Lung (tissue), 12 donors: ENCODE results near the gene IDH3B. TPM values are rescaled to one million over a fixed set of nuclear protein-coding genes. Genes with fewer than 3 reads are reported as not detected.

Experiments
- ATAC-seq: fragments of 200-7000 bp; cut with Tn5 transposase; one replicate; pipeline ENCODE4 v1.9.1; 2020; ENCODE audit warnings: moderate number of reproducible peaks; ENCODE audit not compliant: insufficient read depth, low FRiP score
- DNase-seq, 3 donors: peaks; one replicate each; pipeline ENCODE4 v3.0.0-alpha.2; 2013 to 2017
- H3K27ac ChIP-seq, 2 donors: one replicate each; pipeline ENCODE4 v1.5.1; 2013; ENCODE audit warnings: mild to moderate bottlenecking in 2 of 2, moderate library complexity in 2 of 2, control low read depth in 1 of 2, inconsistent platforms in 1 of 2, low read depth in 1 of 2, low read length in 1 of 2
- H3K27me3 ChIP-seq, 3 donors: one replicate each; pipeline ENCODE4 v1.5.1; 2013; ENCODE audit warnings: low read length in 2 of 3; ENCODE audit not compliant: control insufficient read depth in 3 of 3, insufficient read depth in 3 of 3
- H3K36me3 ChIP-seq, 4 donors: one replicate each; pipeline ENCODE4 v1.5.1; 2013; ENCODE audit warnings: low read length in 4 of 4, mild to moderate bottlenecking in 1 of 4, moderate library complexity in 1 of 4; ENCODE audit not compliant: control insufficient read depth in 4 of 4, insufficient read depth in 4 of 4
- H3K4me1 ChIP-seq, 5 donors: one replicate each; pipeline ENCODE4 v1.5.1; 2013; ENCODE audit warnings: low read length in 5 of 5, mild to moderate bottlenecking in 2 of 5, moderate library complexity in 1 of 5; ENCODE audit not compliant: control insufficient read depth in 5 of 5, insufficient read depth in 5 of 5
- H3K4me3 ChIP-seq: one replicate; pipeline ENCODE4 v1.5.1; 2013; ENCODE audit warnings: mild to moderate bottlenecking, control low read depth, moderate library complexity
- H3K9ac ChIP-seq, 2 donors: one replicate each; pipeline ENCODE4 v1.5.1; 2013; ENCODE audit warnings: low read length in 2 of 2, control low read depth in 1 of 2; ENCODE audit not compliant: insufficient read depth in 1 of 2
- H3K9me3 ChIP-seq, 4 donors: one replicate each; pipeline ENCODE4 v1.5.1; 2013; ENCODE audit warnings: low read length in 3 of 4, mild to moderate bottlenecking in 1 of 4, moderate library complexity in 1 of 4; ENCODE audit not compliant: control insufficient read depth in 4 of 4, insufficient read depth in 3 of 4
- CTCF ChIP-seq: IDR thresholded peaks from 2 replicates; pipeline ENCODE4 v1.5.1; 2012; ENCODE audit warnings: mild to moderate bottlenecking; ENCODE audit errors: control extremely low read depth, extremely low read depth
- WGBS, 2 donors: extraction: QIAGEN DNeasy Blood & Tissue Kit; methylation state at CpG; one replicate each; pipeline ENCODE4 v1.1.7; 2013; 5-methylcytosine and 5-hydroxymethylcytosine counted together
- polyA plus RNA-seq, 2 donors: library from polyadenylated mRNA; stranded (reverse); fragments of 200-250 nt; gene quantifications; one replicate each; pipeline ENCODE4 v1.2.1, GENCODE V29; 2013
- total RNA-seq, 2 donors: library from RNA; depleted of rRNA in 1 of 2; stranded (reverse); fragments of >200 nt in 1 of 2; gene quantifications; one replicate each; pipeline ENCODE4 v1.2.1, GENCODE V29; 2014 to 2021
- donor health status: control.
- donor health status: control.
- donor health status: Bipolar disorder and iron deficiency.
- donor health status: healthy.
- donor health status: DM: yes; HTN: yes; CAD: no.

The IDH3B gene
- total and polyA plus RNA-seq, 4 donors = 65.3 to 83.1 (median 70.1) TPM

GRCh38 chr20:2706688-2707352, 42.8 kb upstream of the IDH3B start:
- H3K27ac ChIP-seq = no peak overlapping the region
- no peaks in the 10 kb centered on the region for H3K4me1 ChIP-seq
- ATAC-seq (no peak), DNase-seq (no peak)
- TF ChIP-seq CTCF = no peak
- no peak overlapping the region for H3K4me3 ChIP-seq
- 48 to 65% methylated on average over 6 of the region's 6 CpGs for WGBS, 2 donors
- no peaks in the 10 kb centered on the region for H3K36me3 ChIP-seq
- H3K9me3 ChIP-seq = no peaks in the 10 kb centered on the region
- no peaks in the 10 kb centered on the region for H3K27me3 ChIP-seq
- H3K9ac ChIP-seq = no peak overlapping the region

GRCh38 chr20:2705931-2706645, 42.1 kb upstream of the IDH3B start:
- 90 to 95% methylated on average over 14 of the region's 14 CpGs for WGBS, 2 donors
- Histone ChIP-seq H3K36me3 (no peaks in the 10 kb centered on the region), H3K9me3 (no peaks in the 10 kb centered on the region), H3K27ac (no peak overlapping the region), H3K27me3 (no peaks in the 10 kb centered on the region), H3K4me3 (no peak overlapping the region), H3K9ac (no peak overlapping the region), H3K4me1 (peaks cover 0 to 2% (median 0%) of the 10 kb centered on the region in 5 donors)
- no peak for TF ChIP-seq CTCF
- ATAC-seq (no peak), DNase-seq (no peak)

- H3K27ac ChIP-seq = no peak overlapping the region
- H3K9me3 ChIP-seq = peaks cover 0 to 2% (median 0%) of the 10 kb centered on the region in 4 donors
- H3K4me3 ChIP-seq = no peak overlapping the region
- H3K36me3 ChIP-seq = no peaks in the 10 kb centered on the region
- peaks cover 0 to 17% (median 0%) of the 10 kb centered on the region in 5 donors for H3K4me1 ChIP-seq
- H3K9ac ChIP-seq = no peak overlapping the region
- ATAC-seq = no peak
- no peak for TF ChIP-seq CTCF
- 90 to 95% methylated on average over 8 of the region's 8 CpGs for WGBS, 2 donors
- no peak for DNase-seq
- H3K27me3 ChIP-seq = peaks cover 0 to 6% (median 0%) of the 10 kb centered on the region in 3 donors
Observed at GRCh38 chr20:2703716-2704475, 39.9 kb upstream of the IDH3B start.
